ENCODE results near the gene ELP1.
"Not testable (repeated sequence)": the region's sequence is repeated elsewhere in the genome, so short reads cannot be mapped to it uniquely, and the experiment has no call there.

The ELP1 gene, protein sequence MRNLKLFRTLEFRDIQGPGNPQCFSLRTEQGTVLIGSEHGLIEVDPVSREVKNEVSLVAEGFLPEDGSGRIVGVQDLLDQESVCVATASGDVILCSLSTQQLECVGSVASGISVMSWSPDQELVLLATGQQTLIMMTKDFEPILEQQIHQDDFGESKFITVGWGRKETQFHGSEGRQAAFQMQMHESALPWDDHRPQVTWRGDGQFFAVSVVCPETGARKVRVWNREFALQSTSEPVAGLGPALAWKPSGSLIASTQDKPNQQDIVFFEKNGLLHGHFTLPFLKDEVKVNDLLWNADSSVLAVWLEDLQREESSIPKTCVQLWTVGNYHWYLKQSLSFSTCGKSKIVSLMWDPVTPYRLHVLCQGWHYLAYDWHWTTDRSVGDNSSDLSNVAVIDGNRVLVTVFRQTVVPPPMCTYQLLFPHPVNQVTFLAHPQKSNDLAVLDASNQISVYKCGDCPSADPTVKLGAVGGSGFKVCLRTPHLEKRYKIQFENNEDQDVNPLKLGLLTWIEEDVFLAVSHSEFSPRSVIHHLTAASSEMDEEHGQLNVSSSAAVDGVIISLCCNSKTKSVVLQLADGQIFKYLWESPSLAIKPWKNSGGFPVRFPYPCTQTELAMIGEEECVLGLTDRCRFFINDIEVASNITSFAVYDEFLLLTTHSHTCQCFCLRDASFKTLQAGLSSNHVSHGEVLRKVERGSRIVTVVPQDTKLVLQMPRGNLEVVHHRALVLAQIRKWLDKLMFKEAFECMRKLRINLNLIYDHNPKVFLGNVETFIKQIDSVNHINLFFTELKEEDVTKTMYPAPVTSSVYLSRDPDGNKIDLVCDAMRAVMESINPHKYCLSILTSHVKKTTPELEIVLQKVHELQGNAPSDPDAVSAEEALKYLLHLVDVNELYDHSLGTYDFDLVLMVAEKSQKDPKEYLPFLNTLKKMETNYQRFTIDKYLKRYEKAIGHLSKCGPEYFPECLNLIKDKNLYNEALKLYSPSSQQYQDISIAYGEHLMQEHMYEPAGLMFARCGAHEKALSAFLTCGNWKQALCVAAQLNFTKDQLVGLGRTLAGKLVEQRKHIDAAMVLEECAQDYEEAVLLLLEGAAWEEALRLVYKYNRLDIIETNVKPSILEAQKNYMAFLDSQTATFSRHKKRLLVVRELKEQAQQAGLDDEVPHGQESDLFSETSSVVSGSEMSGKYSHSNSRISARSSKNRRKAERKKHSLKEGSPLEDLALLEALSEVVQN (N-terminal part only)

DNA sequence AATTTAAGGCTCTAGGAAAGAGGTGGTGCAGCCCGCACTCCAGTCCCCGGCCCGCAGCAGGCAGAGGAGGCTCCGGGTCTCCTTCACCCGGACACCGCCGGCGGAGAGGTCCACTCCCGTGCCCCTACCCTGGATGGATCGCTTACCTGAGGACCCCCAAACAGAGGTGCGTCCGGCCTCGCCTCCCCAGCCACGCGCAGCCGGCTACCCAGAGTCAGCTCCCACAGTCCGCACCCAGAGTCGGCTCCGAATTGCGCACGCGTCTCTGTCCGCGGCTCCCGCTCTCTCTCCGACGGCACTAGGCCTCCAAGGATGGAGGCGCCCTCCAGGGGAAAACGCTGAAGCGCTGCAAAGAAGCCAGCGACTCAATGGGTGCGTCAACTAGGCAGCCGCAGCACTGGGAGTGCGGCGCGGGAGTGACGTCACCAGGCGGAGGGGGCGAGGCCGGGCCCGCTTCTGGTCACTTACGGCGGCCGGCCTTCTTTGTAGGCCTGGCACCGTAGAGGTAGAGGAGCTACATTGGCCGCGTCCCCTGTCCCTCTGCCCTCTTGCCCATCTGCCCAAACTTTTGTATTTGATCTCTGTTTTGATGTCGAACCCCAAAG, at the start of gene ELP1:
Gene ELP1, minus strand, starts transcription at position 407 of the 605 bp plus-strand sequence. CDS start 2,978 bp downstream, outside the sequence.
- peak; percentile 15 for DNase-seq

DNA sequence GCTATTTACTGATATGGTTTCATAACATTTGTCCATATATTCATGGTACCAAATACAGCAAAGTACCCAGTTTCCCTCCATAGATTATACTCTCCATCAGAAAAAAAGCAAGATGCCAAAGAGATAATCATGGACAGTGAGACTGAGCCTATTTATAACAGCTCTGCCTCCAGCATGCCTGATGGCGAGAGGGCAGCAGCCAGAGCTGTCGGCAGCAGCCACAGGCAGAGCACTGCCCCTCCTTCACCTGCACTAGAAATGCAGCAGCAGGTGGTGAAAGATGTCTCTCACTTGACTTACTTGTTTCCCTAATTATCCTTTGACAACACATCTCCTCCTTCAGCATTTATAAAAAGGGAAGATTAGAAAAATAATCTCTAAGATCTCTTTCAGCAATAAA, 47.0 kb upstream of the ELP1 start:
- no peak for DNase-seq

DNA sequence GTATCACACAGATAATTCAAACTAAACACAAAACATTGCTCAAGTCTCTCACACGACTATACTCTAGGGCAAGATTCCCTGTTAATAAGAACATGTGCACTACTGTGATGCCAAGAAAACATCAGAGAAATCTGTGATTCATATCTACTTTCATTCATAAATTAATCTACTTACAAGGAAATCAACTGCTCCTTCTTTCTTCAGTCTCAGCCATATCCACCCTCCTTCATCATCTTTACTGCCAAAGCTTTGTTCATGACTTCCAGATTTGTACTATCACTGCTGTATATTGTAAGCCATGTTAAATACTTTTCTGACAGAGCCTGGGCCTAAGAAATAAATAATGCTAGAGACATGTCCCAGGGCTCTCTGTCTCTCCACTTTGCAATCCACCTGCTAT, 44.3 kb upstream of the ELP1 start:
- DNase-seq, result no peak

DNA sequence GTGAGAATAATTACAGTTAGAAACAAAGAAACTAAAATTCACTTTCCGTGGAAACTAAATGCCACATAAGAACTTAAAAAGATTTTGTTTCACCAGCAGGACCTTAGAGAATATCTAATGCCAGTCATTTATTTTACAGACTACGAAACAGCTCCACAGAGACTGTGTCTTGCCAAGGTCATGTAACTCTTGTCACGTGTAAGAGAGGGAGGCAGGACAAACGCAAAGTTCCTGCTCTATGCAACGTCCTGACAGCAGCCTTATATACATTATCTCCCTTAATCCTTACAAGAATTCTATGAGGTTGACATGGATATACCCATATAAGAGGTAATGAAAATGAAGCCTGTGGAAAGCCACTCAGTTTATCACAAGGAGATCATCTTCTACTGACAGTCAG, 40.0 kb upstream of the ELP1 start:
- no peak for DNase-seq

DNA sequence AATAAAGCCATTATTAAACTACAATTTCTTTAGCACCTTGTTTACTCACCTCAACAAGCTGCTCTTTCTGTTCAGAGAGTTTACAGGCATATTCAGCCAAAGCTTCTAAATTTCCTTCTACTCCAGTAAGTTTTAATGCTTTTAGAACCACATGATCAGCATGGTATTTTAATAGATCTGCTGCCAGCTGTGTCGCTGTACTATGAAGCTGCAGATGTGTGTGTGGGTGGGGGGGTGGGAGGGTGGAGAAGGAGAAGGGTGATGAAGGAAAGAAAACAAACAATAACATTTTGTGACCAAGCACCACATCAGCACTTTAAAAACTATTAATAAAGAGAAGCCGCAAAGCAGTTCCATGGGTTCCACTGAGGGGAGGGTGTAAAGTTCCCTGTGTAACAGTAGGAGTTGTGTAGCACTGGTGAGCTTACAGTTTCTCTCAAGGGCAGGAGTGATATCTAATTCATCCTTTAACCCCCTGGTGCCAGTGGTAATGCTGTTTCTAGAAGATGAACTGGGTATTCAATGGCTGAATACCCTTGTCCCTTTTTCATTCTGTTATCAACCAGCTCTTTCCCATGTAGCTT, 38.8 kb upstream of the ELP1 start:
- no peak for DNase-seq

DNA sequence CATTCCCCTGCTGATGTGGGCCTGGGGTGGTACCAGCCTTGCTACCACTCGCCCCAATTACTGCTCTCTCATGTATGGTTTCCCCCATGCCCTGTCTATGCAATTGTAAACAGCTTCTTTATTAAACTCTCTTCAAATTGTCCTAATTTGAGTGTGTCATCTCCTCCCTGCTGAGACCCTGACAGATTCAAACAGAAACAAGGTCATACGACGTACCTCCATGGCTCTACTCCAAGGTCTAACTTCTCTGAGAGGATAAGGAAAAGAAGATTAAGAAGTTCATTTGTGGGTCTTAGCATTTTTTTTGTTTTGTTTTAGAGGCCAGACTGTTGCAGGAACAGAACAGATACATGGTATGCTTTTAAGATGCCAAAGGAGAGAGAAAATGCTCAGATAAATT, 38.3 kb upstream of the ELP1 start:
- DNase-seq, result no peak

DNA sequence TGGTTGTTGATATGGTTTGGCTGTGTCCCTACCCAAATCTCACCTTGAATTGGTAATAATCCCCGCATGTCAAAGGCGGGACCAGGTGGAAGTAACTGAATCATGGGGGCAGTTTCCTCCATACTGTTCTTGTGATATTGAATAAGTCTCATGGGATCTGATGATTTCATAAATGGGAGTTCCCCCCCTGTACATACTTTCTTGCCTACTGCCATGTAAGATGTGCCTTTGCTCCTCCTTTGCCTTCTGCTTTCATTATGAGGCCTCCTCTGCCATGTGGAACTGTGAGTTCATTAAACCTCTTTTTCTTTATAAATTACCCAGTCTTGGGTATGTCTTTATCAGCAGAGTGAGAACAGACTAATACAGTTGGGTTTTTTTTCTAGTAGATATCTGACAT, 37.5 kb upstream of the ELP1 start:
- not testable (repeated sequence) for DNase-seq

DNA sequence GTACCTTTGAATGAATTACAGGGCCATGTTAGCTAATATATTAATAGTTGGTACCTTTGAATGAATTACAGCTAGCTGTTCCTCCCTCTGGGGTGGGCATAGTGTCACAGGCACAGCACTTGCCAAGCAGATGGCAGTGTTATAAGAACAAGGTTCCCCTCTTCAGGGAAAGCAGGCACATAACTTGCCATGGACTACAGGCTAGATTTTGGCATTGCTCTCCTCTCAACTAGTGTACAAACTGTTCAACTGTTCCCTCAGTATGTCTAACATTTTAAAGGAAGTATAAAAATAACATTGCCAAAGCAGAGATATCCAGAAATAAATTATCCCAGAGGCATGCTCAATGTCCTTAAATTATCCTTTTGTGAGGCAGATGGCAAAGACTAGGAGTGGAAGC, 34.0 kb upstream of the ELP1 start:
- DNase-seq, result no peak

DNA sequence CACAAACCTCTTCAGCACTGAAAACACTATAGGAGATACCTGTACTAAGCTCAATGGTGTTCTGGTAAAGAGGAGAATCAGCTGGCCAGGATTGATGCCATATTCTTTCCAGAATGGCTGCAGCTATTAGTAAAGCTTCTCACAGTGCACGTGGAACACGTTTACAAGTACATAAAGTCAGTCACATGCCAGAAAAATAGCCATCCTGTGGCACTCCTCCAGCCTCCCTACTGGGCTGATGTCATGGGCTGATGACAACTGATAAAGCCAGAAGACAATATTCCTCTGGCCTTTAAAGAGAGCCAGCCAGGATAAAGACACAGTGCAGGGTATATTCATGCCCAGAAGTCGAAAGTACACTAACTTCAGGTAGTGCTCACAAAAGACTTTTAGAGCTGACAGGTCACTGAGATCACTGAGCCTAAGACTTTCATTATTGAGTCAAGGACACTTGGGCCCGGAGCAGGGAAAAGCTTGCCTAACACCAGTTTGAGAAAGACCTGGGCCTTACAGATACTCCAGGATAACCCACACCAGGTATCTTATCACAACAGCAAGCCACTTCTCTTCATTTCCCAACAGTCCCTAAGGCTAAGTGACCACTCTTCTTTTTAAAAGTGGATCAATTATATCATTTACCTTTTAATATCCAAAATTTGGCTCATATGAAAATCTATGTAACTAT, 29.7 kb upstream of the ELP1 start:
- no peak for DNase-seq

DNA sequence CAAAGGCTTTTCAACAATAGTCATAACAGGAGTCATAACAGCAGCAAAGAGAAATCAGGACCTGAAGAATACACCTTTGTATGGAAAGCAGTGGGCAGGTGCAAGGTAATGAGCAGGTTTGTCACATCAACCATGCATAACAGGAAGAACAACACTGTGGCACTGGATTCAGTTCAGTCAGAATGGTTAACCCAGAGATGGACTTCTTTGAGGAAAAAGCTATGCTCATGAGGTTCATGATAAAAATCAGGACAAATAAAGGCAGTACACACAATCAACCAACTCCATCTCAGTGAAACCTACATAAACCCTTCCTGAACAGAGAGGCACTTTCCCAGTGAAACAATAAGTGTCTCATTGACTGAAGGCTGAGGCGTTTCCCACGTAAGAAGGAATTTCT, 27.2 kb upstream of the ELP1 start:
- DNase-seq, result no peak

DNA sequence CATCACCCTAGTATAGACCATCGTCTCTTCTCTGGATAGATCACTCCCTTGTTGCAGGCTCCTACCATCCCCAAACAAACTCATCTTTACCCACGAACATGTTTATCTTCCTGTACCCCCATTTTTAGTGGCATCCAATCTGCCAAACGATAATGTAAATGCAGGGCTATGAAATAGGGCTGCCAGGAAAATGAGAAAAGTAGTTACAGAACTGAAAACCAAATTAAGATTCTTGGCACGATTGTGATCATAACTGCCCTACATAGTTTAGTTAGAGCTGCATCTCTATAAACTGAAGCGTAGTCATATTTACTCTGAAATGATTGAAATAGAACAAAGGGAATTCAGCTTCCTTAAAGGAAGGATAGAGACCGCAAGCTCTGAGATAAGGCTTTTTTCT, 26.4 kb upstream of the ELP1 start:
- no peak for DNase-seq

DNA sequence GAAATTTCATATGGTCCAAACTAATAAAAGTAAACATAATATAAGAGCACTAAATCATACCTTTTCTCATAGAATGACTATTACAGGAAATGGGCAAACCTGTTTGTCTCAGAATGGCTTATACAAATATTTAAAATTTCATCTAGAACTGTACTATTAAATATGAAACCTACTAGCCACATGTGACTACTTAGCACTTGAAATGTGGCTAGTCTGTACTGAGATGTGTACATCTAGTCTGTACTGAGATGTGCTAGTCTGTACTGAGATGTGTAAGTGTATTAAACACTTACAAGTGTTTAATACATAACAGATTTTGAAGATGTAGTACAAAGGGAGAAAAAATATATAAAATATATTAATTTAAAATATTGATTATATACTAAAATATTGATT, 22.7 kb upstream of the ELP1 start:
- DNase-seq, result no peak

DNA sequence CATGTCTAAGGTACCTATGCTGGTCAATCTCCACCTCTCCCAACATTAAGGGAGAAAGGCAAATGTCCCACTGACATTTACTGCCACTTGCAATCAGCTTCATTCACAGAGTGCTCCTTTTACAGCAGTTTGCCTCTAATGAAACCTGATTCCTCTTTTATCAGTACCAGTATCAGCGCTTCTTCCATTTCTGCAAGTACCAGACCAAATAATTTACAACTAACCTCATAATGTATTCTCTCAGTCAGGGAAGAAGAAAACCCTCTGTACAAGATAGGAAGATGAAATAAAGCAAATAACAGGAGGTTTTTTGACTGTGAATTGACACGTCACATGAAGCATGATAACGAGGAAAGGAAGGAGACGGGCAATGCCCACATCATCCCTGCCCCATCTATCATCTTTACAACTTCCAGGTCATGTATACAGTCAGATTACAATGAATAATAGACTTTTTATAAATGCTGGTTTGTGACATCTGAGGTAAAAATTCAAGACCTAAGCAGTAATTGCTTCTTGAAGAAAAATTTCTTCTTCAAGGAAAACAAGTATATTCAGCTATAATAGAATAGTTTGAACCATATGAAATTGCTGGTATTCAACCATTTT, 22.2 kb upstream of the ELP1 start:
- no peak for DNase-seq

DNA sequence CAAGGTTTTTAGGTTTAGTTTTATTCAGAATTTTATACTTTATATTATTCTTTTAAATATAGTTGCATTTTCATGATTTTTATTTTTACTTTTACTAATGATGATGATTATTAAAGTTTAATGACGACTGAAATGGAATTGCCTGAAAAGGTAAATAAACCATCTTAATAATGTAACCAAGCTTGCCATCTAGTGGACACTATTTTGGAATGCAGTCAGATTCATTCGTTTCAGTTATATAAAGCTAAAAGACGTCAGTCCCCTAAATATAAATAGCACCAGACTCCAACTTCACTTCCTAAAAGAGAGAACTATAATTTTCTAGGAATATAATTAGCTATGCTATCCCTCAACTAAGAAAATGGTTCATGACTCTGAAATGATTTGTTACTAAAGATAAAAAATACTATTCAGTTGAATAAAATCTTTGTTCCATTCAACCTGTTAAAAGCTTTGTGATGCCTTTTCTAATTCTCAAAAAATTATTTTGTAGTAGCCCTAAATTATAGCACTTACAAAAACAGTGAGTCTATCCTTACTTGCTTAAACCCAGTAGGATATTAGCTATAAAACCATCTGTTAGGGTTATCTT, 20.2 kb upstream of the ELP1 start:
- DNase-seq, result no peak

DNA sequence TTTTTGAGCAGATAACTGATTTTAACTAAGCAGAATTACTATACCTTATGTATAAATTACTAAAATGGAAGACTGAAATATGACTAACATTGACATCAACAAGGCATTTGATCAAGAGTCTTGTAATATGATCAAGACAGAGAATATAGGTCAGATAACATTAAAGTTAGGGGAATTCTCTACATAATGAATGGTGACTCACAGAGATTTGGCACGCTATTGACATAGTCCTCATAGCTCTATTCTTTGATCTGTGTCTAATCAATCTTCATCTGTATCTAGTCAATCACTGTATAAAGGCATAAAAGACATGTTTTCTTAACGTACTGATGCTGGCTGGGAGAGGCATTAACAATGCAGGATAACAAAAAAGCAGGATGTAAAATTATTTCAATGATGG, 17.7 kb upstream of the ELP1 start:
- DNase-seq, result no peak

DNA sequence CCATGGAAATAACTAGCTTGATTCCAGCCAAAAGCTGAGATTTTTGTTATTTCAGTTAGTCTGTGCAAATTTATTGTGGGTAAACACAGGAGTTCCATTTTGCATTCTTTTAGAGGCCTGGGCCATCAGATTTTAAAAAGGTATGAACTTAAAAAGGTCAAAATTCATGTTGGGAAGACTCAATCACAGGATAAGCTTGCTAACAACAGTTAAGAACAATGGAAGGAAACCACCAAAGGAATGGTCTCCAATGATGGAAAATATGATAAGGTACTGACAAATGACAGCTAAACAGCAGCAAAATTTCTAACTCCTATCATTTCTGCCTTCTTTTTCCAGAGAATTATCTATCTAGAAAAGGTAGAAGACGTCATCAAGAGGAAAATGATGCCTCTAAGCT, 16.2 kb upstream of the ELP1 start:
- no peak for DNase-seq

DNA sequence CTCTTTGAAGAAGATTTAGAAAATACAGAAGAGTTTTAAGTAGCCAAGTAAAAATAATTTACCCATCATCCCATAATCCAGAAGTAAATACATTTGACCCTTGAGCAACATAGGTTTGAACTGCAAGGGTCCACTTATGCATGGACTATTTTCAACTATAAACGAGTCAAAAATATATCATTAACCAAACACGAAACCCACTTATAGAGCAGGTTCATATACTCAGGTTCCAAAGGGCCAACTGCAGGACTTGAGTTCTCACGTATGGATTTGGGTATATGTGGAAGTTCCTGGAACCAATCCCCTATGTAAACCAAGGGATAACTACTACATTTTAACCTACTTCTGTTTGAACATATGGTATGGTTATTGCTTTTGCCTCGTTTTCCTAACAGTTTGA, 6.1 kb upstream of the ELP1 start:
- DNase-seq, result no peak

DNA sequence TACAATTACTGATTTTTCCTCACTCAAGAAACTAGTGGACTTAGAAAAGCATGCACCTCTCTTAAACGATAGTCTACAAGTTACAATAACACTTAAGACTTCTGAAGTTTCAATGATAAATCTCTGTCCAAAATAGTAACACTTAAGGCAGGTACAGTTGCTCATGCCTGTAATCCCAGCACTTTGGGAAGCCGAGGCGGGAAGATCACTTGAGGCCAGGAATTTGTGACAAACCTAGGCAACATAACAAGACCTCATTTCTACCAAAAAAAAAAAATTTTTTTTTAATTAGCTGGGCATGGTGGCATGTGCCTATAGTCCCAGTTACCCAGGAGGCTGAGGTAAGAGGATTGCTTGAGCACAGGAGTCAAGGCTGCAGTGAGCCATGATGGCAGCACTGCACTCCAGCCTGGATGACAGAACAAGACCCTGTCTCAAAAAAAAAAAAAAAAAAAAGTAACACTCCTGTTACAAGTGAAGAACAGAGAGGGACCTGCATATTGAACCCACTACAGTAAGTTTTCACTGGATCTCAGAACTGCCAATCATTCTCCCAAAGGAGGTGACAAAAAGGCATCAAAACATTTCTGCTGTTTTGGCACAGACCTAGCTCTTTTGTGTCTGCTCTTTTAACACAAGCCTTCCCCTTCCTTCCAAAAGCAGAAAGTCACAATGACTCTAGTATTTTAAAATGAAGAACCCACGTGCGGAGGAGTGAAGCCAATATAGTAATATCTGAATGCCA, 3.8 kb upstream of the ELP1 start:
- DNase-seq, result no peak

DNA sequence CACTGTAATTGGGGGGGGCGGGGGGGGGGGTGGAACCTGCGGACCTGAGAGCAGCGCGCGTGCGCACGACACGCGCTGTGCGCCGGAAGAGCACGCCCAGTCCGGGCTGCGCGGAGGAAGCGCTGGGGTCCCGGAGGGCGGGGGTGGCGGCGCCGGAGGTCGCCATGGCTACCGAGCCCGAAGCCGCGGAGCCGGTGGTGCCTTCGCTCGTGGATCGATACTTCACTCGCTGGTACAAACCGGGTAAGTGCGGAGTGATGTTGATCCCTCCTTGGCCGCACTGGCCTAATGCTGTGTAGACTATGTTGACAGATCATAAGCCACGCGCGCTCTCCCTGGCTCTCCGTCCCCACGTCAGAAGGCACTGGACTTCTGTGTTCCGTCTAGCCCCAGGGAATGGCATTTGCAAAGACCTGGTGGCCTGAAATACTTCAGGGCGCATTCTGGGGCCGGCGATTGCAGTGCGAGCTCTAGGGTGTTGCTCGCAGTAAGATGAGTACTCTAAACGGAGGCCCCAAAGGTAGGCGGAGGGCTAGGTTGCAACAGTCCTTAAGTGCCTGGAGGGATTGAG, 484 bp upstream of the ELP1 start, which contains the start of gene ABITRAM:
Gene ABITRAM, plus strand, starts transcription at position 78 of the 571 bp plus-strand sequence. Its CDS starts 87 bp downstream, at position 165.
- no peak for DNase-seq

DNA sequence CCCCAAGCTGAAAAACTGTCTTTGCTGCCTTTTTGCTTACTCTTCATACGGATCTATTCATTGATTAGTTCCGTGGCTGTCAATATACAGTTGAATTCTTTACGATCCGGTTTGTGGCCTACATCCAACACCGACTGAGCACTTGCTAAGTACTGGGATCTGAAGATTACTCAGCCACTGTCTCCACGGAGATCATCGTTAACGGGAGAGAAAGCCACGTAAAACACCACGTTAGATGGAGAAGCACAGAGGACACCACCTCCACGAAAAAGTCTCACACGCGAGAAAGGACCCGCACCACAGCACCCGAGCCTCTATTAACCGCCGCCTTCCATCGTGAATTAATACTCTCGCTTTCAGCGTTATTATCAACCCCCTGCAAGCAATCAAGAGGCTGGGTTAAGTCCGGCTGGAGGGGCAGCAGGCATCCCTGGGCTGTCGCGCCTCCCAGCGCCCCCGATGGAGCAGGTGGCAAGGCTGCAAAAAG, 650 bp downstream of the ELP1 start:
- DNase-seq, result no peak
